SK-N-SH (cell line): ENCODE measurements around the gene FHDC1. TPM values are rescaled to one million over a fixed set of nuclear protein-coding genes. Genes with fewer than 3 reads are reported as not detected.

Source experiments
- CTCF ChIA-PET: fragments of 300-600, 350-600 bp; formaldehyde crosslinking; extraction: SDS; loops from one replicate; lab custom pipeline; 2021; lab: Yijun Ruan, JAX
- POLR2A ChIA-PET: fragments of 350-600 bp; sonication (Branson Sonifier 250); formaldehyde crosslinking; extraction: SDS; loops from one replicate; lab custom pipeline; 2020; ENCODE audit warnings: antibody characterized with exemption, inconsistent platforms; lab: Yijun Ruan, JAX
- DNase-seq: peaks from one replicate; pipeline ENCODE4 v3.0.0; 2012
- H2AFZ ChIP-seq: fragments of 200-600 bp; sonication (generic); 2 replicates; pipeline ENCODE4 v1.8.1; 2016; ENCODE audit warnings: antibody characterized with exemption, mild to moderate bottlenecking, low read depth
- H3F3A ChIP-seq: fragments of 200-600 bp; sonication (generic); replicated peaks from 2 replicates; pipeline ENCODE3; 2016; ENCODE audit warnings: antibody characterized with exemption, mild to moderate bottlenecking; ENCODE audit not compliant: insufficient read depth
- H3K27ac ChIP-seq, 2 experiments: fragments of 200-500 bp in 1 of 2; fragments of 200-600 bp in 1 of 2; sonication (Bioruptor generic) in 1 of 2; sonication (generic), shearing (Covaris generic) in 1 of 2; 2 replicates each; pipeline versions ENCODE4 v1.5.1 to v1.6.1; 2014 to 2016; ENCODE audit warnings: low read depth in 2 of 2, inconsistent platforms in 1 of 2, low read length in 1 of 2, mild to moderate bottlenecking in 1 of 2, mixed read lengths in 1 of 2
- H3K27me3 ChIP-seq: fragments of 200-600 bp; sonication (generic), shearing (Covaris generic); 2 replicates; pipeline ENCODE4 v1.6.1; 2016; ENCODE audit warnings: mixed run types; ENCODE audit not compliant: insufficient read depth
- H3K36me3 ChIP-seq, 2 experiments: fragments of 200-500 bp in 1 of 2; fragments of 200-600 bp in 1 of 2; sonication (Bioruptor generic) in 1 of 2; sonication (generic) in 1 of 2; replicated peaks in 1 of 2; 2 replicates each; pipeline versions ENCODE3 to v1.5.1; 2014 to 2016; ENCODE audit warnings: low read length in 1 of 2, mild to moderate bottlenecking in 1 of 2; ENCODE audit not compliant: insufficient read depth in 2 of 2, control insufficient read depth in 1 of 2
- H3K4me1 ChIP-seq, 2 experiments: fragments of 200-500 bp in 1 of 2; fragments of 200-600 bp in 1 of 2; sonication (Bioruptor generic) in 1 of 2; sonication (generic), shearing (Covaris generic) in 1 of 2; 2 replicates each; pipeline versions ENCODE4 v1.5.1 to v1.6.1; 2014 to 2016; ENCODE audit warnings: low read depth in 1 of 2, low read length in 1 of 2, mixed run types in 1 of 2; ENCODE audit not compliant: insufficient read depth in 2 of 2, control insufficient read depth in 1 of 2
- H3K4me2 ChIP-seq: fragments of 200-600 bp; sonication (generic), shearing (Covaris generic); 2 replicates; pipeline ENCODE4 v1.6.1; 2017; ENCODE audit warnings: mixed run types
- H3K4me3 ChIP-seq, 2 experiments: fragments of 200-500 bp in 1 of 2; fragments of 200-600 bp in 1 of 2; sonication (Bioruptor generic) in 1 of 2; sonication (generic), shearing (Covaris generic) in 1 of 2; 2 replicates each; pipeline versions ENCODE4 v1.5.1 to v1.8.1; 2014 to 2016; ENCODE audit warnings: low read depth in 2 of 2, inconsistent platforms in 1 of 2, low read length in 1 of 2, mild to moderate bottlenecking in 1 of 2, mixed read lengths in 1 of 2, moderate library complexity in 1 of 2
- H3K79me2 ChIP-seq: fragments of 200-600 bp; sonication (generic); 2 replicates; pipeline ENCODE4 v1.8.1; 2017; ENCODE audit warnings: mild to moderate bottlenecking; ENCODE audit not compliant: insufficient read depth
- H3K9ac ChIP-seq: fragments of 200-600 bp; sonication (generic); 2 replicates; pipeline ENCODE4 v1.6.1; 2017; ENCODE audit warnings: mixed run types
- H3K9me2 ChIP-seq: fragments of 200-600 bp; sonication (generic); 2 replicates; pipeline ENCODE4 v1.6.1; 2017; ENCODE audit warnings: mixed run types
- H3K9me3 ChIP-seq: fragments of 200-600 bp; sonication (generic); 2 replicates; pipeline ENCODE4 v1.6.1; 2017; ENCODE audit warnings: mixed run types, mild to moderate bottlenecking, moderate library complexity
- H4K20me1 ChIP-seq: fragments of 200-600 bp; sonication (generic); 2 replicates; pipeline ENCODE4 v1.6.1; 2017; ENCODE audit warnings: mild to moderate bottlenecking, mixed run types; ENCODE audit not compliant: insufficient read depth
- EP300 ChIP-seq, 2 experiments: IDR thresholded peaks; 2 replicates each; pipeline versions ENCODE4 v1.4.0 to v1.6.1; 2012; ENCODE audit warnings: borderline replicate concordance in 1 of 2, low read depth in 1 of 2, low read length in 1 of 2
- FOSL2 ChIP-seq: IDR thresholded peaks from 2 replicates; pipeline ENCODE4 v1.4.0; 2012; ENCODE audit warnings: low read depth, mild to moderate bottlenecking, moderate library complexity, borderline replicate concordance
- FOXJ3 ChIP-seq: sonication (generic); formaldehyde crosslinking; IDR thresholded peaks from 2 replicates; pipeline ENCODE4 v1.5.1; 2020; ENCODE audit warnings: mild to moderate bottlenecking, missing genetic modification reagents
- MEF2A ChIP-seq: IDR thresholded peaks from 2 replicates; pipeline ENCODE4 v1.4.0; 2012; ENCODE audit warnings: low read depth, borderline replicate concordance
- MXI1 ChIP-seq: IDR thresholded peaks from 2 replicates; pipeline ENCODE4 v1.6.1; 2012; ENCODE audit warnings: mild to moderate bottlenecking, low read depth, low read length, improper control_type of control experiment
- NFIC ChIP-seq: IDR thresholded peaks from 2 replicates; pipeline ENCODE4 v1.4.0; 2012; ENCODE audit warnings: borderline replicate concordance
- NRF1 ChIP-seq: IDR thresholded peaks from 2 replicates; pipeline ENCODE4 v1.6.1; 2012; ENCODE audit warnings: low read depth, mild to moderate bottlenecking, low read length
- RAD21 ChIP-seq: IDR thresholded peaks from 2 replicates; pipeline ENCODE4 v1.6.1; 2012; ENCODE audit warnings: mild to moderate bottlenecking, low read length
- RCOR1 ChIP-seq: fragments of 150-350 bp; IDR thresholded peaks from 2 replicates; pipeline ENCODE4 v1.6.1; 2017; ENCODE audit warnings: antibody characterized with exemption, low read length
- RFX5 ChIP-seq: IDR thresholded peaks from 2 replicates; pipeline ENCODE4 v1.6.1; 2012; ENCODE audit warnings: mild to moderate bottlenecking, improper control_type of control experiment, low read length
- SIN3A ChIP-seq: IDR thresholded peaks from 2 replicates; pipeline ENCODE4 v1.6.1; 2012; ENCODE audit warnings: low read depth, mild to moderate bottlenecking, low read length, moderate library complexity, borderline replicate concordance
- WGBS: methylation state at CpG from one replicate; pipeline ENCODE4 v1.1.6; 2017; ENCODE audit warnings: low lambda C conversion rate; 5-methylcytosine and 5-hydroxymethylcytosine counted together
- polyA plus RNA-seq, 3 experiments: library from polyadenylated mRNA; depleted of rRNA; stranded (reverse); fragments of >200 nt; gene quantifications; 2 replicates each; pipeline ENCODE4 v1.2.3, GENCODE V29; 2012
- TF ChIP-seq, protein P1 (sequence below): IDR thresholded peaks from 2 replicates; pipeline ENCODE4 v1.6.1; 2012; ENCODE audit warnings: mild to moderate bottlenecking, low read depth, low read length, moderate library complexity
- TF ChIP-seq, protein P2 (sequence below): IDR thresholded peaks from 2 replicates; pipeline ENCODE4 v1.4.0; 2012; ENCODE audit warnings: low read depth, borderline replicate concordance

Gene FHDC1
- polyA plus RNA-seq, 1 of the 3 experiments (the other 2 are of a cell fraction), result 0.02 TPM

DNA sequence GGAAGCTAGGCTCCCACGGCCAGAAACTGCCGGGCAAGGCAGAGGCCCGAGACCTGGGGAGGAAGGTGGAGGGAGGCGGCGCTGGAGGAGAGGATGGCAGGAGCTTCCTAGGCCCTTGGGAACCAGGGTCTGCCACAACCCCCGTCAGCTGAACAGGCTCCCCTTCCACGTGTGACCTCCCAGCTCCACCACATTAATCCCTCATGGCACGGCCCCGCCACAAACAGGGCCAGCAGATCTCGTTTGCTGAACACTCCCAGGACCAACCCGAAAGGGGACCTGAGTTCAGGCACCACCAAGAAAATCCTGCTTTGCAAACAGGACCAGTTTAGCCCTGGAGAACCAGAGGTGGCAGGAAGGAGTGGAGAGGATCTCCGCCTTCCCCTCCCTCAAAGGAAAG is 62.7 kb downstream of the FHDC1 start:
- no peak for TF ChIP-seq FOSL2
- TF ChIP-seq NFIC, result no peak
- TF ChIP-seq, protein P1, sequence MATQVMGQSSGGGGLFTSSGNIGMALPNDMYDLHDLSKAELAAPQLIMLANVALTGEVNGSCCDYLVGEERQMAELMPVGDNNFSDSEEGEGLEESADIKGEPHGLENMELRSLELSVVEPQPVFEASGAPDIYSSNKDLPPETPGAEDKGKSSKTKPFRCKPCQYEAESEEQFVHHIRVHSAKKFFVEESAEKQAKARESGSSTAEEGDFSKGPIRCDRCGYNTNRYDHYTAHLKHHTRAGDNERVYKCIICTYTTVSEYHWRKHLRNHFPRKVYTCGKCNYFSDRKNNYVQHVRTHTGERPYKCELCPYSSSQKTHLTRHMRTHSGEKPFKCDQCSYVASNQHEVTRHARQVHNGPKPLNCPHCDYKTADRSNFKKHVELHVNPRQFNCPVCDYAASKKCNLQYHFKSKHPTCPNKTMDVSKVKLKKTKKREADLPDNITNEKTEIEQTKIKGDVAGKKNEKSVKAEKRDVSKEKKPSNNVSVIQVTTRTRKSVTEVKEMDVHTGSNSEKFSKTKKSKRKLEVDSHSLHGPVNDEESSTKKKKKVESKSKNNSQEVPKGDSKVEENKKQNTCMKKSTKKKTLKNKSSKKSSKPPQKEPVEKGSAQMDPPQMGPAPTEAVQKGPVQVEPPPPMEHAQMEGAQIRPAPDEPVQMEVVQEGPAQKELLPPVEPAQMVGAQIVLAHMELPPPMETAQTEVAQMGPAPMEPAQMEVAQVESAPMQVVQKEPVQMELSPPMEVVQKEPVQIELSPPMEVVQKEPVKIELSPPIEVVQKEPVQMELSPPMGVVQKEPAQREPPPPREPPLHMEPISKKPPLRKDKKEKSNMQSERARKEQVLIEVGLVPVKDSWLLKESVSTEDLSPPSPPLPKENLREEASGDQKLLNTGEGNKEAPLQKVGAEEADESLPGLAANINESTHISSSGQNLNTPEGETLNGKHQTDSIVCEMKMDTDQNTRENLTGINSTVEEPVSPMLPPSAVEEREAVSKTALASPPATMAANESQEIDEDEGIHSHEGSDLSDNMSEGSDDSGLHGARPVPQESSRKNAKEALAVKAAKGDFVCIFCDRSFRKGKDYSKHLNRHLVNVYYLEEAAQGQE, result no peak
- TF ChIP-seq MEF2A, result no peak
- TF ChIP-seq MXI1, result no peak
- no peak for TF ChIP-seq RFX5
- ChIA-PET CTCF (no interaction called here), POLR2A (no interaction called here)
- H3K27ac ChIP-seq, result no peak overlapping the region
- no peak overlapping the region for H2AFZ ChIP-seq
- H3K79me2 ChIP-seq, result no peaks in the 10 kb centered on the region
- no peaks in the 10 kb centered on the region for H3K9me2 ChIP-seq
- no peak for DNase-seq
- no peaks in the 10 kb centered on the region for H3K9me3 ChIP-seq
- no peaks in the 10 kb centered on the region for H4K20me1 ChIP-seq
- H3K4me3 ChIP-seq, result no peak overlapping the region
- no peaks in the 10 kb centered on the region; the same call in 1 of the 2 replicates for H3K27me3 ChIP-seq
- H3F3A ChIP-seq, result no peaks in the 10 kb centered on the region
- H3K4me1 ChIP-seq, result no peaks in the 10 kb centered on the region; a peak in 1 of 4 replicates
- H3K36me3 ChIP-seq, result no peaks in the 10 kb centered on the region
- H3K4me2 ChIP-seq, result no peak overlapping the region
- H3K9ac ChIP-seq, result no peak overlapping the region
- WGBS, result 65% methylated on average over 11 of the region's 12 CpGs

DNA sequence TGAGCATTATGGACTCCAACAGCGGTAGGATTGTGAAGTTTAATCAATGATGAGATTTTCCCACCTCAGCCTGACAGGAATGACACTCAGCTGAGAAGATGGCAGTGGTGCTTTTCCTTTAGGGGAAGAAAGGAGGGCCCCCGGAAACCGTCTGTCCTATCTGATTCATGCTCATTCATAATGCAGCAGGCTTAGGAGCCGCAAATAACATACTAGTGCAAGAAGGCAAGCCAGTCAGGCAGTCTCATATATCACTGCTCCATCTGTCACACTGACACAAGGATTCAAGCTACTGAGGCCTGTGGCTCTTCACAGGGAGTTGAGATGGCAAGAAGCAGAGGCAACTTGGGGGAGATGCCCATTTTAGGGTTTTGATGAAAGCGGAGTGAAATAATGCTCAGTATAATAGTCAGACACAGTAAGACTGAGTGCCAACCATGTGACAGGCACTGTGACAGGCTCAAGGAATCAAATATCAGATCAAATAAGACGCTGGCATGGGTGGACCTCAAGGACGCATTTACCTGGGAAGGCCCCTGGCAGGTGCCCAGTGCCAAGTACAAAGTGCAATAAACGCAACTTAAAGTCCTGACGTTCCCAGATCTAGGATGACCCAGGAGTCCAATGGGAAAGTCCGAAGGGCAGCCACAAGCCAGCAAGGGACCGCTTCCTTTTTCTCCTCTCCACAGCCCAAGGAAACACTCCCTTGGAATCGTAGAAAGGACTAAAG is 63.4 kb downstream of the FHDC1 start:
- Histone ChIP-seq H3K27ac (no peak overlapping the region), H2AFZ (no peak overlapping the region), H3K4me2 (no peak overlapping the region), H3K9me3 (no peaks in the 10 kb centered on the region), H3K27me3 (no peaks in the 10 kb centered on the region; the same call in 1 of the 2 replicates), H3K36me3 (no peaks in the 10 kb centered on the region), H3K79me2 (no peaks in the 10 kb centered on the region), H4K20me1 (no peaks in the 10 kb centered on the region), H3K9me2 (no peaks in the 10 kb centered on the region), H3F3A (no peaks in the 10 kb centered on the region), H3K4me3 (no peak overlapping the region), H3K4me1 (no peaks in the 10 kb centered on the region; a peak in 1 of 4 replicates), H3K9ac (no peak overlapping the region)
- ChIA-PET CTCF (no interaction called here), POLR2A (no interaction called here)
- 73% methylated on average over 11 of the region's 12 CpGs for WGBS
- no peak for DNase-seq
- TF ChIP-seq NRF1 (no peak), EP300 (IDR thresholded peaks at IDR 0.05; ENCODE audit: borderline replicate concordance in 1 of 2, low read depth in 1 of 2, low read length in 1 of 2) (no peak), RCOR1 (no peak), RAD21 (no peak), FOXJ3 (CRISPR knock-in tag) (no peak), SIN3A (no peak), MEF2A (no peak), FOSL2 (no peak)
- TF ChIP-seq, protein P2, sequence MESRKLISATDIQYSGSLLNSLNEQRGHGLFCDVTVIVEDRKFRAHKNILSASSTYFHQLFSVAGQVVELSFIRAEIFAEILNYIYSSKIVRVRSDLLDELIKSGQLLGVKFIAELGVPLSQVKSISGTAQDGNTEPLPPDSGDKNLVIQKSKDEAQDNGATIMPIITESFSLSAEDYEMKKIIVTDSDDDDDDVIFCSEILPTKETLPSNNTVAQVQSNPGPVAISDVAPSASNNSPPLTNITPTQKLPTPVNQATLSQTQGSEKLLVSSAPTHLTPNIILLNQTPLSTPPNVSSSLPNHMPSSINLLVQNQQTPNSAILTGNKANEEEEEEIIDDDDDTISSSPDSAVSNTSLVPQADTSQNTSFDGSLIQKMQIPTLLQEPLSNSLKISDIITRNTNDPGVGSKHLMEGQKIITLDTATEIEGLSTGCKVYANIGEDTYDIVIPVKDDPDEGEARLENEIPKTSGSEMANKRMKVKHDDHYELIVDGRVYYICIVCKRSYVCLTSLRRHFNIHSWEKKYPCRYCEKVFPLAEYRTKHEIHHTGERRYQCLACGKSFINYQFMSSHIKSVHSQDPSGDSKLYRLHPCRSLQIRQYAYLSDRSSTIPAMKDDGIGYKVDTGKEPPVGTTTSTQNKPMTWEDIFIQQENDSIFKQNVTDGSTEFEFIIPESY, result no peak
